ENCODE results near the gene TRMT1.

The TRMT1 gene

GRCh38 chr19:13154241-13154778, 37.8 kb upstream of the TRMT1 start:
- Histone ChIP-seq H3K9me3 (ENCODE audit: severe bottlenecking) (no peaks in the 10 kb centered on the region), H3K36me3 (peaks cover 11% of the 10 kb centered on the region), H3K27ac (peak overlapping the region; percentile 98), H3K27me3 (ENCODE audit: insufficient read depth, low read depth, severe bottlenecking) (no peaks in the 10 kb centered on the region), H3K4me3 (ENCODE audit: low read depth, low read length) (peak overlapping the region; percentile 86)
- DNase-seq = peak; percentile 36
- TF ChIP-seq CTCF (IDR thresholded peaks at IDR 0.05; ENCODE audit: low read depth, low read length) = no peak

- H3K36me3 ChIP-seq = peaks cover 11% of the 10 kb centered on the region
- no peaks in the 10 kb centered on the region for H3K27me3 ChIP-seq (ENCODE audit: insufficient read depth, low read depth, severe bottlenecking)
- peak overlapping the region; percentile 86 for H3K4me3 ChIP-seq (ENCODE audit: low read depth, low read length)
- TF ChIP-seq CTCF (IDR thresholded peaks at IDR 0.05; ENCODE audit: low read depth, low read length) = no peak; the same call in 1 of the 2 replicates
- DNase-seq = no peak
- no peaks in the 10 kb centered on the region for H3K9me3 ChIP-seq (ENCODE audit: severe bottlenecking)
- peak overlapping the region; percentile 98 for H3K27ac ChIP-seq
Measured at GRCh38 chr19:13153569-13154240, 37.2 kb upstream of the TRMT1 start.

GRCh38 chr19:13152974-13153568, 36.5 kb upstream of the TRMT1 start:
- Histone ChIP-seq H3K27ac (peak overlapping the region; percentile 98), H3K9me3 (ENCODE audit: severe bottlenecking) (no peaks in the 10 kb centered on the region), H3K27me3 (ENCODE audit: insufficient read depth, low read depth, severe bottlenecking) (no peaks in the 10 kb centered on the region), H3K4me3 (ENCODE audit: low read depth, low read length) (peak overlapping the region; percentile 86), H3K36me3 (peaks cover 11% of the 10 kb centered on the region)
- no peak for TF ChIP-seq CTCF (IDR thresholded peaks at IDR 0.05; ENCODE audit: low read depth, low read length)
- peak; percentile 96 for DNase-seq

- no peak for DNase-seq
- H3K27me3 ChIP-seq (ENCODE audit: insufficient read depth, low read depth, severe bottlenecking) = no peaks in the 10 kb centered on the region
- no peaks in the 10 kb centered on the region for H3K9me3 ChIP-seq (ENCODE audit: severe bottlenecking)
- peaks cover 11% of the 10 kb centered on the region for H3K36me3 ChIP-seq
- peak overlapping the region; percentile 98 for H3K27ac ChIP-seq
- peak overlapping the region; percentile 86 for H3K4me3 ChIP-seq (ENCODE audit: low read depth, low read length)
- TF ChIP-seq CTCF (IDR thresholded peaks at IDR 0.05; ENCODE audit: low read depth, low read length) = no peak
Measured at GRCh38 chr19:13152356-13152973, 35.9 kb upstream of the TRMT1 start.

- peaks cover 11% of the 10 kb centered on the region for H3K36me3 ChIP-seq
- H3K27me3 ChIP-seq (ENCODE audit: insufficient read depth, low read depth, severe bottlenecking) = no peaks in the 10 kb centered on the region
- 0 out of 2 replicates have a peak, but pooled peaks have one; percentile 20 for TF ChIP-seq CTCF (IDR thresholded peaks at IDR 0.05; ENCODE audit: low read depth, low read length)
- no peaks in the 10 kb centered on the region for H3K9me3 ChIP-seq (ENCODE audit: severe bottlenecking)
- peak; percentile 96 for DNase-seq
- peak overlapping the region; percentile 98 for H3K27ac ChIP-seq
- peak overlapping the region; percentile 90 for H3K4me3 ChIP-seq (ENCODE audit: low read depth, low read length)
Measured at GRCh38 chr19:13151605-13152355, 35.2 kb upstream of the TRMT1 start.
